ENCODE measurements around the gene EIF2AK3. TPM values are rescaled to one million over a fixed set of nuclear protein-coding genes. Genes with fewer than 3 reads are reported as not detected.
A peak's percentile ranks its signal among the peaks of the same experiment; 100 is the strongest.

EIF2AK3 gene
- total RNA-seq (10 to 100 TPM; 13.6 to 19.8 (median 18.8) TPM), polyA plus RNA-seq (10 to 100 TPM in 1 of 2 donors, 1 to 10 TPM in 1; 6.2 to 18.0 TPM)
- long read RNA-seq, donor 1, partial matches to known transcripts = 1 of 1 reads
- long read RNA-seq, donor 1, other reads (novel, unspliced or antisense) = 0 of 1 reads
- long read RNA-seq, donor 2, full-length matches to known transcripts = 2 of 2 reads
- long read RNA-seq, donor 2, partial matches to known transcripts = 0 of 2 reads
- long read RNA-seq, donor 2, other reads (novel, unspliced or antisense) = 0 of 2 reads
- long read RNA-seq, donor 3, full-length matches to known transcripts = 9 of 15 reads
- long read RNA-seq, donor 3, partial matches to known transcripts = 3 of 15 reads
- long read RNA-seq, donor 3, other reads (novel, unspliced or antisense) = 3 of 15 reads

GRCh38 chr2:88627055-88627855 lies at the start of gene EIF2AK3:
EIF2AK3 (minus strand) TSS chr2:88627464; CDS start chr2:88627274, 190 bp downstream.
- Histone ChIP-seq H3K4me3 (peak within 1 kb of the TSS; percentile 66), H3K27me3 (no peaks in the 10 kb centered on the region), H3K4me1 (ENCODE audit: insufficient read depth) (peaks cover 9% of the 10 kb centered on the region), H3K9me3 (no peaks in the 10 kb centered on the region), H3K36me3 (no peaks in the 10 kb centered on the region), H3K27ac (peak within 1 kb of the TSS; percentile 88 to 91)
- peak; percentile 97 to 99 (median 98) for DNase-seq
- intact Hi-C loops (cut with DNase I) = loop anchor here in 1 of 4 donors (5.0 kb wide), 1 partner anchor 65 kb away; the partner anchor contains the start of gene RPIA
- WGBS, 3 donors = 0 to 1% (median 0%) methylated on average over 43 to 75 of the region's 75 CpGs
- TF ChIP-seq EP300 (IDR thresholded peaks at IDR 0.05) (no peak), POLR2A (IDR thresholded peaks at IDR 0.05) (peak; percentile 86), CTCF (IDR thresholded peaks at IDR 0.05) (peak; percentile 20 to 52 (median 51))

- Histone ChIP-seq H3K27ac (no peak overlapping the region), H3K4me1 (ENCODE audit: insufficient read depth) (no peaks in the 10 kb centered on the region), H3K4me3 (no peak overlapping the region), H3K36me3 (no peaks in the 10 kb centered on the region), H3K9me3 (no peaks in the 10 kb centered on the region), H3K27me3 (no peaks in the 10 kb centered on the region)
- 22 to 38% (median 28%) methylated on average over 1 of the region's 1 CpG for WGBS, 3 donors
- DNase-seq = no peak
- intact Hi-C loops (cut with DNase I) = loop anchor here in 3 of 4 donors (5.0 to 10.0 kb wide), 3 partner anchors 76 to 479 kb away; no protein-coding TSS in a partner anchor
- TF ChIP-seq EP300 (IDR thresholded peaks at IDR 0.05) = no peak
- no peak for TF ChIP-seq POLR2A (IDR thresholded peaks at IDR 0.05)
- TF ChIP-seq CTCF (IDR thresholded peaks at IDR 0.05) = no peak
Observed at GRCh38 chr2:88673363-88673762, 46.1 kb upstream of the EIF2AK3 start.

- intact Hi-C loops (cut with DNase I) = loop anchor here in 3 of 4 donors (5.0 to 10.0 kb wide), 3 partner anchors 75 to 477 kb away; no protein-coding TSS in a partner anchor
- no peak overlapping the region for H3K4me3 ChIP-seq
- whole genome bisulfite sequencing, 3 donors = 38 to 42% (median 39%) methylated on average over 11 of the region's 11 CpGs
Observed at GRCh38 chr2:88671786-88672427, 44.6 kb upstream of the EIF2AK3 start.

More at GRCh38 chr2:88671786-88672427, 44.6 kb upstream of the EIF2AK3 start:
- TF ChIP-seq EP300 (IDR thresholded peaks at IDR 0.05) (no peak), CTCF (IDR thresholded peaks at IDR 0.05) (peak in 2 of 3 donors; percentile 44 to 79)
- no peak overlapping the region for H3K27ac ChIP-seq
- no peaks in the 10 kb centered on the region for H3K9me3 ChIP-seq
- no peak for DNase-seq
- H3K27me3 ChIP-seq = no peaks in the 10 kb centered on the region
- H3K36me3 ChIP-seq = no peaks in the 10 kb centered on the region
- H3K4me1 ChIP-seq (ENCODE audit: insufficient read depth) = no peaks in the 10 kb centered on the region

Data from ovary (tissue), 10 donors.